SK-N-SH (cell line): ENCODE measurements around the gene AHCYL1. TPM values are rescaled to one million over a fixed set of nuclear protein-coding genes. Genes with fewer than 3 reads are reported as not detected.

Experiments used
- CTCF ChIA-PET: fragments of 300-600, 350-600 bp; formaldehyde crosslinking; extraction: SDS; loops from one replicate; lab custom pipeline; 2021; lab: Yijun Ruan, JAX
- POLR2A ChIA-PET: fragments of 350-600 bp; sonication (Branson Sonifier 250); formaldehyde crosslinking; extraction: SDS; loops from one replicate; lab custom pipeline; 2020; ENCODE audit warnings: antibody characterized with exemption, inconsistent platforms; lab: Yijun Ruan, JAX
- DNase-seq: peaks from one replicate; pipeline ENCODE4 v3.0.0; 2012
- H2AFZ ChIP-seq: fragments of 200-600 bp; sonication (generic); 2 replicates; pipeline ENCODE4 v1.8.1; 2016; ENCODE audit warnings: antibody characterized with exemption, mild to moderate bottlenecking, low read depth
- H3F3A ChIP-seq: fragments of 200-600 bp; sonication (generic); replicated peaks from 2 replicates; pipeline ENCODE3; 2016; ENCODE audit warnings: antibody characterized with exemption, mild to moderate bottlenecking; ENCODE audit not compliant: insufficient read depth
- H3K27ac ChIP-seq, 2 experiments: fragments of 200-500 bp in 1 of 2; fragments of 200-600 bp in 1 of 2; sonication (Bioruptor generic) in 1 of 2; sonication (generic), shearing (Covaris generic) in 1 of 2; 2 replicates each; pipeline versions ENCODE4 v1.5.1 to v1.6.1; 2014 to 2016; ENCODE audit warnings: low read depth in 2 of 2, inconsistent platforms in 1 of 2, low read length in 1 of 2, mild to moderate bottlenecking in 1 of 2, mixed read lengths in 1 of 2
- H3K27me3 ChIP-seq: fragments of 200-600 bp; sonication (generic), shearing (Covaris generic); 2 replicates; pipeline ENCODE4 v1.6.1; 2016; ENCODE audit warnings: mixed run types; ENCODE audit not compliant: insufficient read depth
- H3K36me3 ChIP-seq, 2 experiments: fragments of 200-500 bp in 1 of 2; fragments of 200-600 bp in 1 of 2; sonication (Bioruptor generic) in 1 of 2; sonication (generic) in 1 of 2; replicated peaks in 1 of 2; 2 replicates each; pipeline versions ENCODE3 to v1.5.1; 2014 to 2016; ENCODE audit warnings: low read length in 1 of 2, mild to moderate bottlenecking in 1 of 2; ENCODE audit not compliant: insufficient read depth in 2 of 2, control insufficient read depth in 1 of 2
- H3K4me1 ChIP-seq, 2 experiments: fragments of 200-500 bp in 1 of 2; fragments of 200-600 bp in 1 of 2; sonication (Bioruptor generic) in 1 of 2; sonication (generic), shearing (Covaris generic) in 1 of 2; 2 replicates each; pipeline versions ENCODE4 v1.5.1 to v1.6.1; 2014 to 2016; ENCODE audit warnings: low read depth in 1 of 2, low read length in 1 of 2, mixed run types in 1 of 2; ENCODE audit not compliant: insufficient read depth in 2 of 2, control insufficient read depth in 1 of 2
- H3K4me2 ChIP-seq: fragments of 200-600 bp; sonication (generic), shearing (Covaris generic); 2 replicates; pipeline ENCODE4 v1.6.1; 2017; ENCODE audit warnings: mixed run types
- H3K4me3 ChIP-seq, 2 experiments: fragments of 200-500 bp in 1 of 2; fragments of 200-600 bp in 1 of 2; sonication (Bioruptor generic) in 1 of 2; sonication (generic), shearing (Covaris generic) in 1 of 2; 2 replicates each; pipeline versions ENCODE4 v1.5.1 to v1.8.1; 2014 to 2016; ENCODE audit warnings: low read depth in 2 of 2, inconsistent platforms in 1 of 2, low read length in 1 of 2, mild to moderate bottlenecking in 1 of 2, mixed read lengths in 1 of 2, moderate library complexity in 1 of 2
- H3K79me2 ChIP-seq: fragments of 200-600 bp; sonication (generic); 2 replicates; pipeline ENCODE4 v1.8.1; 2017; ENCODE audit warnings: mild to moderate bottlenecking; ENCODE audit not compliant: insufficient read depth
- H3K9ac ChIP-seq: fragments of 200-600 bp; sonication (generic); 2 replicates; pipeline ENCODE4 v1.6.1; 2017; ENCODE audit warnings: mixed run types
- H3K9me2 ChIP-seq: fragments of 200-600 bp; sonication (generic); 2 replicates; pipeline ENCODE4 v1.6.1; 2017; ENCODE audit warnings: mixed run types
- H3K9me3 ChIP-seq: fragments of 200-600 bp; sonication (generic); 2 replicates; pipeline ENCODE4 v1.6.1; 2017; ENCODE audit warnings: mixed run types, mild to moderate bottlenecking, moderate library complexity
- H4K20me1 ChIP-seq: fragments of 200-600 bp; sonication (generic); 2 replicates; pipeline ENCODE4 v1.6.1; 2017; ENCODE audit warnings: mild to moderate bottlenecking, mixed run types; ENCODE audit not compliant: insufficient read depth
- EP300 ChIP-seq, 2 experiments: IDR thresholded peaks; 2 replicates each; pipeline versions ENCODE4 v1.4.0 to v1.6.1; 2012; ENCODE audit warnings: borderline replicate concordance in 1 of 2, low read depth in 1 of 2, low read length in 1 of 2
- EZH2phosphoT487 ChIP-seq: fragments of 200-600 bp; sonication (generic); IDR thresholded peaks from 2 replicates; pipeline ENCODE4 v1.6.1; 2017; ENCODE audit warnings: low read depth, mixed run types, mild to moderate bottlenecking, antibody characterized with exemption, moderate library complexity, borderline replicate concordance
- FOXJ3 ChIP-seq: sonication (generic); formaldehyde crosslinking; IDR thresholded peaks from 2 replicates; pipeline ENCODE4 v1.5.1; 2020; ENCODE audit warnings: mild to moderate bottlenecking, missing genetic modification reagents
- NFIC ChIP-seq: IDR thresholded peaks from 2 replicates; pipeline ENCODE4 v1.4.0; 2012; ENCODE audit warnings: borderline replicate concordance
- NRF1 ChIP-seq: IDR thresholded peaks from 2 replicates; pipeline ENCODE4 v1.6.1; 2012; ENCODE audit warnings: low read depth, mild to moderate bottlenecking, low read length
- RXRA ChIP-seq: IDR thresholded peaks from 2 replicates; pipeline ENCODE4 v1.4.0; 2012; ENCODE audit warnings: low read depth, mild to moderate bottlenecking, borderline replicate concordance
- SMC3 ChIP-seq: IDR thresholded peaks from 2 replicates; pipeline ENCODE4 v1.6.1; 2012; ENCODE audit warnings: low read depth, low read length, improper control_type of control experiment
- TAF1 ChIP-seq: IDR thresholded peaks from 2 replicates; pipeline ENCODE4 v1.6.1; 2012; ENCODE audit warnings: low read depth, mild to moderate bottlenecking, low read length, moderate library complexity, borderline replicate concordance
- YY1 ChIP-seq: IDR thresholded peaks from 2 replicates; pipeline ENCODE4 v1.4.0; 2012; ENCODE audit warnings: low read depth, mild to moderate bottlenecking
- WGBS: methylation state at CpG from one replicate; pipeline ENCODE4 v1.1.6; 2017; ENCODE audit warnings: low lambda C conversion rate; 5-methylcytosine and 5-hydroxymethylcytosine counted together
- polyA plus RNA-seq, 3 experiments: library from polyadenylated mRNA; depleted of rRNA; stranded (reverse); fragments of >200 nt; gene quantifications; 2 replicates each; pipeline ENCODE4 v1.2.3, GENCODE V29; 2012
- TF ChIP-seq, protein P1 (sequence below): fragments of 150-350 bp; IDR thresholded peaks from 2 replicates; pipeline ENCODE4 v1.6.1; 2016; ENCODE audit warnings: mild to moderate bottlenecking, low read depth, low read length
- TF ChIP-seq, protein P2 (sequence below): IDR thresholded peaks from 2 replicates; pipeline ENCODE4; 2012
- TF ChIP-seq, protein P3 (sequence below): fragments of 150-350 bp; IDR thresholded peaks from 2 replicates; pipeline ENCODE4 v1.6.1; 2017; ENCODE audit warnings: antibody characterized with exemption, low read length, low read depth, borderline replicate concordance
- TF ChIP-seq, protein P4 (sequence below): IDR thresholded peaks from 2 replicates; pipeline ENCODE4 v1.4.0; 2012; ENCODE audit warnings: low read depth, borderline replicate concordance

The AHCYL1 gene
- polyA plus RNA-seq, 1 of the 3 experiments (the other 2 are of a cell fraction) = 39.7 TPM

DNA sequence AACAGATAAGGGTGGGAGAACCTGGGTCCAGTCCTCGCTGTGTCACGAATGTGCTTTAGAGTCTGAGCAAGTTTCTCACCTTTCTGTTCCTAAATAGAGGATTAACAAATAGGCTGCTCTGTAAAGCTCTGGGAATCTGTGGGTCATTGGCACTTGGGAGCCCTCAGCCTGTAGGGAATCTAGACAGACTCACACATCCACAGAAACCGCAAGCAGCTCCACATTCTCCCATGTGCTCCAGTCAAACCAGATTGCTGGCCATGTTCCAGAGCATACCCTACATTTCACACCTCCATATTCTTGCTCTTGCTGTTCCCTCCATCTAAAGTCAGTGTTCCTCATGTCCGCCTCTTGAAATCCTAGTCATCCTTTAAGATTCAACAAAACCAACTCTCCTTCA lies 7.8 kb upstream of the AHCYL1 start:
- Histone ChIP-seq H3K4me3 (no peak overlapping the region), H3K9me3 (no peaks in the 10 kb centered on the region), H3F3A (no peaks in the 10 kb centered on the region), H3K27me3 (no peaks in the 10 kb centered on the region), H4K20me1 (no peaks in the 10 kb centered on the region), H3K4me2 (no peak overlapping the region), H3K9ac (no peak overlapping the region), H3K27ac (no peak overlapping the region), H2AFZ (no peak overlapping the region), H3K9me2 (no peaks in the 10 kb centered on the region), H3K79me2 (no peaks in the 10 kb centered on the region), H3K4me1 (peaks cover 4 to 8% of the 10 kb centered on the region in 2 experiments; a peak in 2 of 4 replicates), H3K36me3 (no peaks in the 10 kb centered on the region)
- ChIA-PET CTCF (interaction anchor here (1.1 to 18.3 kb wide), 4 partner anchors 7 to 195 kb away, joined by 3 to 822 read pairs (median 12); partner anchors contain the start of gene AHCYL1), POLR2A (interaction anchor here (0.8 kb wide), 1 partner anchor 8 kb away, joined by 3 read pairs; the partner anchor contains the start of gene AHCYL1)
- TF ChIP-seq RXRA (no peak), SMC3 (no peak), YY1 (no peak)
- TF ChIP-seq, protein P1, sequence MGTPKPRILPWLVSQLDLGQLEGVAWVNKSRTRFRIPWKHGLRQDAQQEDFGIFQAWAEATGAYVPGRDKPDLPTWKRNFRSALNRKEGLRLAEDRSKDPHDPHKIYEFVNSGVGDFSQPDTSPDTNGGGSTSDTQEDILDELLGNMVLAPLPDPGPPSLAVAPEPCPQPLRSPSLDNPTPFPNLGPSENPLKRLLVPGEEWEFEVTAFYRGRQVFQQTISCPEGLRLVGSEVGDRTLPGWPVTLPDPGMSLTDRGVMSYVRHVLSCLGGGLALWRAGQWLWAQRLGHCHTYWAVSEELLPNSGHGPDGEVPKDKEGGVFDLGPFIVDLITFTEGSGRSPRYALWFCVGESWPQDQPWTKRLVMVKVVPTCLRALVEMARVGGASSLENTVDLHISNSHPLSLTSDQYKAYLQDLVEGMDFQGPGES = no peak
- no peak for DNase-seq
- WGBS = 97% methylated on average over 4 of the region's 4 CpGs

DNA sequence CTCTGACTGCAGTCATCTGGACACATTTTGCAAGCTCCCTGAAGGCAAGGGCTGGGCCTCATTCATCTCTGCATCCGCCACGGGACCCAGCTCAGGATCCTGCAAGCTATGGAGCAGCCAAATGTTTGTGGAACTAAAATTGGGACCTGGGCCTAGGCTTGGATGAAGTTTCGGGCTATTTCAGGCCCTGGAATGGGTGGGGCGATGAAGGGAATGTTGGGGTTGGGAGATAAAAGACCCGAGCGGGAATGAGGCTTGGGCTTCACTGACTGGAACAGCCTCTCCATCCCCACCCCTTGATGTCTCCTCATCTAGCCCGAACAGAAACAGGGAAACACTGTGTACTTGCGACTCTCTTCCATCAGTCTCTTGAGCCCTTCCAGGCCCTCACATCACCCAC lies 7.3 kb upstream of the AHCYL1 start:
- WGBS = 92% methylated on average over 8 of the region's 8 CpGs
- Histone ChIP-seq H3F3A (no peaks in the 10 kb centered on the region), H2AFZ (no peak overlapping the region), H3K4me3 (no peak overlapping the region), H3K9ac (no peak overlapping the region), H3K27me3 (no peaks in the 10 kb centered on the region), H3K79me2 (no peaks in the 10 kb centered on the region), H3K4me2 (no peak overlapping the region), H3K9me3 (no peaks in the 10 kb centered on the region), H3K36me3 (no peaks in the 10 kb centered on the region), H3K9me2 (no peaks in the 10 kb centered on the region), H3K27ac (no peak overlapping the region), H4K20me1 (no peaks in the 10 kb centered on the region), H3K4me1 (peaks cover 4 to 8% of the 10 kb centered on the region in 2 experiments; a peak in 2 of 4 replicates)
- ChIA-PET POLR2A (no interaction called here), CTCF (interaction anchor here (1.6 to 18.3 kb wide), 2 partner anchors 15 to 195 kb away, joined by 6 to 822 read pairs; no protein-coding TSS in a partner anchor)
- TF ChIP-seq, protein P2, sequence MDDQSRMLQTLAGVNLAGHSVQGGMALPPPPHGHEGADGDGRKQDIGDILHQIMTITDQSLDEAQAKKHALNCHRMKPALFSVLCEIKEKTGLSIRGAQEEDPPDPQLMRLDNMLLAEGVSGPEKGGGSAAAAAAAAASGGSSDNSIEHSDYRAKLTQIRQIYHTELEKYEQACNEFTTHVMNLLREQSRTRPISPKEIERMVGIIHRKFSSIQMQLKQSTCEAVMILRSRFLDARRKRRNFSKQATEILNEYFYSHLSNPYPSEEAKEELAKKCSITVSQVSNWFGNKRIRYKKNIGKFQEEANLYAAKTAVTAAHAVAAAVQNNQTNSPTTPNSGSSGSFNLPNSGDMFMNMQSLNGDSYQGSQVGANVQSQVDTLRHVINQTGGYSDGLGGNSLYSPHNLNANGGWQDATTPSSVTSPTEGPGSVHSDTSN = no peak
- TF ChIP-seq FOXJ3 (CRISPR knock-in tag) = no peak
- TF ChIP-seq NFIC = no peak
- TF ChIP-seq, protein P3, sequence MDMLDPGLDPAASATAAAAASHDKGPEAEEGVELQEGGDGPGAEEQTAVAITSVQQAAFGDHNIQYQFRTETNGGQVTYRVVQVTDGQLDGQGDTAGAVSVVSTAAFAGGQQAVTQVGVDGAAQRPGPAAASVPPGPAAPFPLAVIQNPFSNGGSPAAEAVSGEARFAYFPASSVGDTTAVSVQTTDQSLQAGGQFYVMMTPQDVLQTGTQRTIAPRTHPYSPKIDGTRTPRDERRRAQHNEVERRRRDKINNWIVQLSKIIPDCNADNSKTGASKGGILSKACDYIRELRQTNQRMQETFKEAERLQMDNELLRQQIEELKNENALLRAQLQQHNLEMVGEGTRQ = no peak
- TF ChIP-seq NRF1 = no peak
- no peak for TF ChIP-seq EZH2phosphoT487
- no peak for TF ChIP-seq TAF1
- TF ChIP-seq, protein P4, sequence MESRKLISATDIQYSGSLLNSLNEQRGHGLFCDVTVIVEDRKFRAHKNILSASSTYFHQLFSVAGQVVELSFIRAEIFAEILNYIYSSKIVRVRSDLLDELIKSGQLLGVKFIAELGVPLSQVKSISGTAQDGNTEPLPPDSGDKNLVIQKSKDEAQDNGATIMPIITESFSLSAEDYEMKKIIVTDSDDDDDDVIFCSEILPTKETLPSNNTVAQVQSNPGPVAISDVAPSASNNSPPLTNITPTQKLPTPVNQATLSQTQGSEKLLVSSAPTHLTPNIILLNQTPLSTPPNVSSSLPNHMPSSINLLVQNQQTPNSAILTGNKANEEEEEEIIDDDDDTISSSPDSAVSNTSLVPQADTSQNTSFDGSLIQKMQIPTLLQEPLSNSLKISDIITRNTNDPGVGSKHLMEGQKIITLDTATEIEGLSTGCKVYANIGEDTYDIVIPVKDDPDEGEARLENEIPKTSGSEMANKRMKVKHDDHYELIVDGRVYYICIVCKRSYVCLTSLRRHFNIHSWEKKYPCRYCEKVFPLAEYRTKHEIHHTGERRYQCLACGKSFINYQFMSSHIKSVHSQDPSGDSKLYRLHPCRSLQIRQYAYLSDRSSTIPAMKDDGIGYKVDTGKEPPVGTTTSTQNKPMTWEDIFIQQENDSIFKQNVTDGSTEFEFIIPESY = no peak
- no peak for TF ChIP-seq EP300 (IDR thresholded peaks at IDR 0.05; ENCODE audit: borderline replicate concordance in 1 of 2, low read depth in 1 of 2, low read length in 1 of 2)
- DNase-seq = no peak
